ENCODE data around the gene MAGI3. TPM values are rescaled to one million over a fixed set of nuclear protein-coding genes. Genes with fewer than 3 reads are reported as not detected.

The MAGI3 gene
- total RNA-seq: 7.3 and 7.4 TPM in 2 replicates

GRCh38 chr1:113389953-113390834 is at the start of gene MAGI3:
TSS of gene MAGI3 (plus strand) at chr1:113390515. CDS start at chr1:113391034, 519 bp downstream.
- peak; percentile 99 for DNase-seq (ENCODE audit: low read depth in 2 of 2)

- no peak for DNase-seq (ENCODE audit: low read depth in 2 of 2)
Measured at GRCh38 chr1:113353580-113353979, 36.7 kb upstream of the MAGI3 start.

GRCh38 chr1:113363935-113364334 is 26.4 kb upstream of the MAGI3 start:
- no peak for DNase-seq (ENCODE audit: low read depth in 2 of 2)

- no peak for DNase-seq (ENCODE audit: low read depth in 2 of 2)
Measured at GRCh38 chr1:113369040-113369439, 21.3 kb upstream of the MAGI3 start.

GRCh38 chr1:113369699-113370098 is 20.6 kb upstream of the MAGI3 start:
- no peak for DNase-seq (ENCODE audit: low read depth in 2 of 2)

- DNase-seq (ENCODE audit: low read depth in 2 of 2): no peak
Measured at GRCh38 chr1:113370868-113371267, 19.4 kb upstream of the MAGI3 start.

GRCh38 chr1:113372546-113372945 is 17.8 kb upstream of the MAGI3 start:
- DNase-seq (ENCODE audit: low read depth in 2 of 2): no peak

GRCh38 chr1:113373644-113374043 is 16.7 kb upstream of the MAGI3 start:
- DNase-seq (ENCODE audit: low read depth in 2 of 2): no peak

GRCh38 chr1:113375878-113376277 is 14.4 kb upstream of the MAGI3 start:
- no peak for DNase-seq (ENCODE audit: low read depth in 2 of 2)

GRCh38 chr1:113380075-113380474 is 10.2 kb upstream of the MAGI3 start:
- DNase-seq (ENCODE audit: low read depth in 2 of 2): no peak

- DNase-seq (ENCODE audit: low read depth in 2 of 2): no peak
Measured at GRCh38 chr1:113388017-113388620, 2.2 kb upstream of the MAGI3 start.

- DNase-seq (ENCODE audit: low read depth in 2 of 2): peak in 1 of 2 donors; percentile 26
Measured at GRCh38 chr1:113388621-113389358, 1.5 kb upstream of the MAGI3 start.

GRCh38 chr1:113389359-113389952 is 859 bp upstream of the MAGI3 start:
- DNase-seq (ENCODE audit: low read depth in 2 of 2): peak in 1 of 2 donors; percentile 5

- DNase-seq (ENCODE audit: low read depth in 2 of 2): peak; percentile 33 to 35
Measured at GRCh38 chr1:113390871-113391648, 745 bp downstream of the MAGI3 start.

GRCh38 chr1:113391649-113392271 is 1.4 kb downstream of the MAGI3 start:
- DNase-seq (ENCODE audit: low read depth in 2 of 2): peak; percentile 12 to 20

GRCh38 chr1:113392541-113393128 is 2.3 kb downstream of the MAGI3 start:
- no peak for DNase-seq (ENCODE audit: low read depth in 2 of 2)

- no peak for DNase-seq (ENCODE audit: low read depth in 2 of 2)
Measured at GRCh38 chr1:113394043-113394862, 3.9 kb downstream of the MAGI3 start.

- DNase-seq (ENCODE audit: low read depth in 2 of 2): no peak
Measured at GRCh38 chr1:113394863-113395259, 4.5 kb downstream of the MAGI3 start.

- DNase-seq (ENCODE audit: low read depth in 2 of 2): no peak
Measured at GRCh38 chr1:113396102-113396501, 5.8 kb downstream of the MAGI3 start.

Measured in lung microvascular endothelial cell (primary cell).